SK-N-SH (cell line): ENCODE data around the gene KANSL3.

Source experiments
- EP300 ChIP-seq, 2 experiments: IDR thresholded peaks; 2 replicates each; pipeline versions ENCODE4 v1.4.0 to v1.6.1; 2012; ENCODE audit warnings: borderline replicate concordance in 1 of 2, low read depth in 1 of 2, low read length in 1 of 2
- GABPA ChIP-seq: IDR thresholded peaks from 2 replicates; pipeline ENCODE4 v1.4.0; 2012; ENCODE audit warnings: low read depth, mild to moderate bottlenecking
- JUND ChIP-seq: IDR thresholded peaks from 2 replicates; pipeline ENCODE4 v1.4.0; 2012
- POLR2AphosphoS5 ChIP-seq: IDR thresholded peaks from 2 replicates; pipeline ENCODE4 v1.6.1; 2012; ENCODE audit warnings: low read depth, low read length
- RFX5 ChIP-seq: IDR thresholded peaks from 2 replicates; pipeline ENCODE4 v1.6.1; 2012; ENCODE audit warnings: mild to moderate bottlenecking, improper control_type of control experiment, low read length
- RXRA ChIP-seq: IDR thresholded peaks from 2 replicates; pipeline ENCODE4 v1.4.0; 2012; ENCODE audit warnings: low read depth, mild to moderate bottlenecking, borderline replicate concordance
- TF ChIP-seq, protein P1 (sequence below): fragments of 200-600 bp; sonication (generic); IDR thresholded peaks from 2 replicates; pipeline ENCODE4 v1.6.1; 2017; ENCODE audit warnings: antibody characterized with exemption, mild to moderate bottlenecking, moderate library complexity

DNA sequence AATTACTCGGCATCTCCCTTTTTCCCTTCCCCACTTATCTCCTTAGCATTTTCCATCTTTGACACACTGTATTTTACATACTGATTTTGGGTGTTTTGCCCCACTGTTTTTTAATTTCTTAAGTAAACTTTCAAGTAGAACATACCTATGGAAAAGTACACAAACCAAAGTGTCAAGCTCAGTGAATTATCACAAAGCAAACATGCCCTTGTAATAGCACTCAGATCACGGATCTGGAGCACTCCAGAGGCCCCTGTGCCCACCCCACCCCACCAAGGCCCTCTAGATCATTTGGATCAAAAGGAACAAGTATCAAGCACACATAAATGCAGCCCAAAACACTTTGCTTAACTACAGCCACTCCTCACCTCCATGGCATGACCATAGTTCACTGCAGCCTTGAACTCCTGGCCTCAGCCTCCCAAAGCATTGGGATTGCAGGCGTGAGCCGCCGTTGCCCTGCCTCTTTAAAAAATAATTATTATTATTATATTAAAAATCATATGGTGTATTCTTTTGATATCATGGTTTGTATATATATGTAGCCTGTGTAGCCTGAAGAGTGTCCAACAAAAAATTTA is 42.5 kb upstream of the KANSL3 start:
- TF ChIP-seq EP300 (IDR thresholded peaks at IDR 0.05; ENCODE audit: borderline replicate concordance in 1 of 2, low read depth in 1 of 2, low read length in 1 of 2) (no peak), JUND (no peak), RFX5 (no peak), POLR2AphosphoS5 (no peak), GABPA (no peak), RXRA (no peak)
- TF ChIP-seq, protein P1, sequence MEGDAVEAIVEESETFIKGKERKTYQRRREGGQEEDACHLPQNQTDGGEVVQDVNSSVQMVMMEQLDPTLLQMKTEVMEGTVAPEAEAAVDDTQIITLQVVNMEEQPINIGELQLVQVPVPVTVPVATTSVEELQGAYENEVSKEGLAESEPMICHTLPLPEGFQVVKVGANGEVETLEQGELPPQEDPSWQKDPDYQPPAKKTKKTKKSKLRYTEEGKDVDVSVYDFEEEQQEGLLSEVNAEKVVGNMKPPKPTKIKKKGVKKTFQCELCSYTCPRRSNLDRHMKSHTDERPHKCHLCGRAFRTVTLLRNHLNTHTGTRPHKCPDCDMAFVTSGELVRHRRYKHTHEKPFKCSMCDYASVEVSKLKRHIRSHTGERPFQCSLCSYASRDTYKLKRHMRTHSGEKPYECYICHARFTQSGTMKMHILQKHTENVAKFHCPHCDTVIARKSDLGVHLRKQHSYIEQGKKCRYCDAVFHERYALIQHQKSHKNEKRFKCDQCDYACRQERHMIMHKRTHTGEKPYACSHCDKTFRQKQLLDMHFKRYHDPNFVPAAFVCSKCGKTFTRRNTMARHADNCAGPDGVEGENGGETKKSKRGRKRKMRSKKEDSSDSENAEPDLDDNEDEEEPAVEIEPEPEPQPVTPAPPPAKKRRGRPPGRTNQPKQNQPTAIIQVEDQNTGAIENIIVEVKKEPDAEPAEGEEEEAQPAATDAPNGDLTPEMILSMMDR: no peak
